GM19240 (cell line): ENCODE measurements around the gene DIPK1B.

Experiments
- DNase-seq: peaks from one replicate; pipeline ENCODE4 v3.0.0; 2011; ENCODE audit warnings: low spot score; ENCODE audit not compliant: insufficient read length

DIPK1B gene

DNA sequence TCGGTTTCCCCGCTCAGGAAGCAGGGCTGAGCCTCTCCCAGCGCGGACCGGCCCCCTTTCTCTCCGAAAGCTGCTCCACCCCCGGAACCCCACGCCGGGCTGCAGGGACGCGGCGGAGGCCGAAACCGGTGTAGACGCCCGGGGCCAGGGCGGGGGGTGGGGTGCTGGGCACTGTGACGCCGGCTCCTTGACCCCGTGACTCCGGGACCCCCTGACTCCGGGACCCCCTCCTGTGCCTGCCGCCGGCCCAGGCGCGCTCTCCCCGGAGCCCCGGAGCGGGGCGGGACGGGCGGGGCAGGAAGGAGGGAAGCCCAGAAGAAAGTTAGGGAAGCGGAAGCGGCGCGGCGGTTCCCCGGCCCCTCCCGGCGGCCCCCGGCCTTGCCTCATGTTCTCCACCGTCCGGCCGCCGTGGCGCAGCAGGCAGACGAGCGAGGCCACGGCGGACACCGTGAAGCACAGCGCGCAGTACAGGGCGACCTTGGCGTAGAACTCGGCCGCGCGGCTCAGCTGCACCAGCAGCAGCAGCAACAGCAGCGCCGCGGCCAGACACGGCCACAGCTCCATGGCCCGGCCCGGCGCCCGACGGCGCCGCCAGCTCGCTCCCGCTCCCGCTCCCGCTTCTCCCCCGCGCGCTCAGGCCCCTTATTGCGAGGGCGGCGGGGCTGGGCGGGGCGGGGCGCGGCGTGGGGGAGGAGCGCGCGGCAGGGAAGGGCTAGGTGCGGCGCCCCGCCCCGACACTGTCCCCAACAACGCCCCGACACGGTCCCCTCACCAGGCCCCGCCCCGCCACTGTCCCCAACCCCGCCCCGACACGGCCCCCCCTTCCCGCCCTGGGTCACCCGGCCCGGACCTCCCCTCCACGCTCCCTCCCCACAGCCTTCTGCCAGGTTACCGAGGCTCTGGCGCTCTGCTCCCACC lies 25.3 kb upstream of the DIPK1B start, which contains the start of gene AGPAT2:
AGPAT2 (minus strand) TSS at position 664 of the 918 bp plus-strand sequence; CDS start at position 564, 100 bp downstream.
- DNase-seq, result peak; percentile 80

DNA sequence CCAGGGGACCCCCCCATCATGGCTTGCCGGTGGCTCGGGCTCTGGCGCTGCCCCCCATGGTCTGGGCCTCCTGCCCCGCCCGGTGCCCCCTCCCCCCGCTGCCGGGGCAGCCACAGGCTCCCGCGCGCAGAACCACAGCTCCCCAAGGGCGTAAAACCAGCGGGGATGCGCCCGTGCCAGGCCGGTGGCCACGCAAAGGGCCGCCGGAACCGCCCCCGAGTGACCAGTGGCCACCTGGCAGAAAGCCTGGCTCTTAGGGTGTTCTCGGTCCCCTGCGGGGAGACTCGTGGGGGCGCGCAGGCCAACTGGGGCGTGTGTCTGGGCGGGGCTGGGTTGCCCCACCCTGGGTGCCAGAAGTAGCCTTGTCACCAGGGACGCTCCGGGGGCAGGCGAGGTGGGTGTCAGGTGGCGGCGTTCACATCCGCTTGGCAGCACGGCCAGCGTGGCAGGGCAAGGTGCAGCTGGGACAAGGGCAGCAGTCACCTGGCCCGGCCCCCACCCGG lies 24.6 kb upstream of the DIPK1B start:
- DNase-seq, result no peak

DNA sequence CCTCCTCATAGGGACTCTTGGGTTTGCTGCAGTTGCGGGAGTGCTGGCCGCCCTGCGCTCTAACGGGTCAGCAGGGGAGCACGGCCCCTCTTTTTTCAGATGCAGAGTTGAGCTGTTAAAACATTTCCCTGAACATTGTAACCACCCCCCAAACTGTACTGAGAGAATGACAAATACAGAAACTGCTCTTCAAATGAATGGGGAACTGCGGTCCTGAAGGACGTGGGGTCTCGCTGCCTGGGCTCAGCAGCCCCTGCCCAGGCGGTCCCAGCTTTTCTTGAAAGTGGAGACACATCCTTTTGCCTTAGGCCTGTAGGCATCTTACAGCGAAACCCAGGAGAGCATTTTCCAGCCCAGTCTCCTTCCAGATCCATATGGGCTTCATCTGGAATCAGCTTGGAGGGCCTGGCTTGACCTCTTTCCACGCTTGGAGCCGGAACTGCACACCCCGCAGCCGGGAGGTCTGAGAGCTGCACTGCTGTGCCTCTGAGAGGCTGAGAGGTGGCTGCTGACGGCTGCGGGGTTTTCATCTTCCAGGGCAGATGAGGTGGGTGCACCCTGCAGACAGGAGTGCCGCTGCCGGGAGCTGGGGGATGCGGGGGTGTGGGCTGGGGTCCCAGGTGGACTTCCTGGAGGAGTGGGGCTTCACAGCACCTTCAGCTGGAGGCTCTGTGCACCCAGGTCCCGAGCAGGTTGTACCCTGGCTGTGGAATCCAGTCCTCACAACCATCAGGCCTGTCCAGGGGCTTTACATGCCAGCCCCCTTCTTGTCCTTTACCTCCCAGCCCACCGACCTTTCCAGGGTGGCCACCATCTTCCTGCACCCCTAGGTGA lies 23.9 kb upstream of the DIPK1B start:
- no peak for DNase-seq

GRCh38 chr9:136689108-136689460 lies 23.3 kb upstream of the DIPK1B start:
- no peak for DNase-seq

DNA sequence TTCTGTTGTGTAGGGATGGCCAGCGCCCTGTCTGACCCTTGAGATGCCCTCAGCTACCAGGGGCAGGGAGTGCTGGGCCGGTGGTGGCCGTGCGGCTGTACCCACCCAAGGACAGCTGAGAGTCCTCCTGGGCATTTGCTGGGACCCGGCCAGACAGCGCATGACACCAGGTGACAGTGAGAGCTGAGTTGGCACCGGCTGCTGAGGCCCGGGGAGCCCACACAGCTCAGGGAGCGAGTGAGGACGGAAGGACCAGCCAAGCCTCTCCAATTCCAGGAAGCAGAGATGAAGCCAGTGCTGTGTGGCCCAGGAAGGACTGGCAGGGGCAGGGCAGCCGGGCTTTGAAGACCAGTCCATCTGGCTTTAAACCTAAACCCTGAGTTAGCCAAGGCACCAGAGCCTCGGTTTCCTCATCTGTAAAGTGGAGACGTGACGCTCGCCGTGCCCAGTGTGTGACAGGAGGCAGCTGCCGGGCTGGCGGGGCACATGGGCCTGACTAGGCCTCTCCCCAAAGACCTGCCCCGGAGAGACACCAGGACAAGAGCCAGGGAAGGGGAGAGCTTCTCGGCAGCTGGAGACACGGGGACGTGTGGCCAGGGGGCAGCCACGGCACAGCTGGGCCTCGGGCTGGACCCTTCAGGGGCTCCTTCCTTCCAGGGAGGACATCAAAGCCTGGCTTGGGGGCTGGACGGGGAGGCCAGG lies 22.1 kb upstream of the DIPK1B start:
- DNase-seq, result no peak

- DNase-seq, result no peak
Measured at GRCh38 chr9:136690806-136691261, 21.5 kb upstream of the DIPK1B start.

DNA sequence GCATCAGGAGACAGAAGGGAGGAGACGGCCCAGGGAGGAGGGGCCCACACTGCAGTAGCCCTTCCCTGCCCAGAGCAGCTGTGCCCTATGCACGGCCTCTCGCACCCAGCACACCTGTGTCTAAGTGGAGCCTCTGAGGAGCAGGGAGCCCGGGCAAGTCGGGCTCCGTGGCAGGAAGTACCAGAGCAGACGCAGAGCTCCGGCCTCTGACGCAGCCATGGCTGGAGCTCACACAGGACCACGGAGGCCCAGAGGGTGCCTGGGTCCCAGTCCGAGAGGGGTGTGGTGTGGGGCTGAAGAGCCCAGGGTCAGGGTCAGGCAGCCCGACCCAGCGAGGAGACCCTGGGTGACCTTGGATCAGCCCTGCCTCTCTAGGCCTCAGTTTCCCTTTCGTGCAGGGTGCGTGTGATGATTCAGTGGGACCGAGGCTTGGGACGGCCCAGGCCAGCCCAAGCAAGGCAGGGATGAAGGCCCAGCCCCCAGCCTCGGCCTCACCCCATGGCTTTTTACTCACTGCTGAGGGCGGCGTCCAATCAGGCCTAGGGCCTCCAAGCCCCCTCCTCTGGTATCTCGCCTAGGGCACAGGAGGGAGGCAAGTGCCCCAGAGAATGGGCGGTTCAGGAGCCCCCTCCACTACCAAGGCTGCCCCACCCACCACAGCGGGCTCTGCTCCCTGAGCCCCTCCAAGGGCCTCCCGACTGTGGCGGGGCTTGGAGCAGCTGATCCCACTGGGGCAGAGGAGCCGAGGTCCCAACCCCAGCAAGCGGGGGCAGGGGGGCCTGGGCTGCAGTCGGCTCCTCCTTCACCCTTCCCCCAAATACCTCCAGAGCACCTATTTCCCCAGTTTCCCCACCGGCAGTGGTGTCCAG lies 20.8 kb upstream of the DIPK1B start:
- DNase-seq, result no peak

GRCh38 chr9:136692185-136693134 lies 19.9 kb upstream of the DIPK1B start:
- DNase-seq, result no peak

DNA sequence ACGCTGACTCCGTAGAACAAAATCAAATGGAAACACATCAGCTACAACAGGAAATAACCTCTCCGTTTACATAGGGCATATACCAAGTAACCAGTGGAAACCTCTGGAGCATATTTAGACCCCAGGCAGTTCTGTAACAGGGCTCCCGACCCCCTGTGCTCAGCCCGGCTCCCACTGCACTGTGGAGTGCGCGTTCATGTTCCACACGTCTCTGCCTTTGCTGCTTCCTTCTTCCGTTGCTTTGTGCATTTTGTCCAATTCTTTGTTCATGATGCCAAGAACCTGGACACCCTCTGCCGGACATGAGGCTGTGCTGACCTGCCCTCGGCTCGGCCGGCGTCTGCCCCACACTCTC lies 19.3 kb upstream of the DIPK1B start:
- DNase-seq, result no peak

- no peak for DNase-seq
Measured at GRCh38 chr9:136693490-136694162, 18.7 kb upstream of the DIPK1B start.

- DNase-seq, result no peak
Measured at GRCh38 chr9:136694163-136694871, 18.1 kb upstream of the DIPK1B start.

GRCh38 chr9:136694872-136695247 lies 17.5 kb upstream of the DIPK1B start:
- DNase-seq, result no peak

DNA sequence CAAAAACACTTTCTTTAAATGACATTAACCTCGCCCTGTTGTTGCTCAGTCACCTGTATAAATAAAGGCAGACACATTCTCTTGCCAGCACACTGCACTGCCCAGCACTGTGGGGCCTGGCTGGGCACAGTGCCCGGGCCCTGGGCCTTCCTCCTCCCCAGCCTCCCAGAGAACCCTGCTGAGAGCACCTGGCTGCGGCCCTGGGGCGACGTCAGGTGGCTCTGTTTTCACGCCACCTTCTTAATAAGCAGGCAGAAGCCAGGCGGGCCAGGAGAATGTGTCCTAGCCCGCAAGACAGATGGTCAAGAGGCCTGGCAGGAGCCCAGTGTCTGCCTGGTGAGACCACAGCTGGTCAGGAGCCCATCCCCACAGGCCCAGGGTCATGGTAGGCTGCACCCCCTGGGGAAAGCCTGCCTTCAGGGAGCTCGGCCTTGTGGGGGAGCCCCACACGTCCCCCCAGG lies 16.9 kb upstream of the DIPK1B start:
- DNase-seq, result no peak

GRCh38 chr9:136695955-136696354 lies 16.4 kb upstream of the DIPK1B start:
- no peak for DNase-seq

DNA sequence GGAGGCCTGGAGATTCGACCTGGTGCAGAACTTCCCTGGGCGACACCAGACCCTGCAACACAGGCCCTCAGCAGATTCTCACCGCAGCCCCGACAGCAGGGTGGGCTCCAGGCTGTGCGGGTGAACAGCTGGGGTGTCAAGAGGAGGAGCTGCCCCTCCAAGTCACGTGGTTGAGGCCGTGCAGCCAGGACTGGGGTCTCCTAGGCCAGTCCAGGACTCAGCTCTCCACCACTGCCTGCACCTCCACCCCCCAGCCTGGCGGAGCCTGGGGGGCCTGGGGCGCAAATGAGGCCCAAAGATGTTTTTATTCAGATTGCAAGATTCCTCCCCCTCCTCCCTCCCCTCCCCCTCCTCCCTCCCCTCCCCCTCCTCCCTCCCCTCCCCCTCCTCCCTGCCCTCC lies 15.9 kb upstream of the DIPK1B start:
- no peak for DNase-seq

DNA sequence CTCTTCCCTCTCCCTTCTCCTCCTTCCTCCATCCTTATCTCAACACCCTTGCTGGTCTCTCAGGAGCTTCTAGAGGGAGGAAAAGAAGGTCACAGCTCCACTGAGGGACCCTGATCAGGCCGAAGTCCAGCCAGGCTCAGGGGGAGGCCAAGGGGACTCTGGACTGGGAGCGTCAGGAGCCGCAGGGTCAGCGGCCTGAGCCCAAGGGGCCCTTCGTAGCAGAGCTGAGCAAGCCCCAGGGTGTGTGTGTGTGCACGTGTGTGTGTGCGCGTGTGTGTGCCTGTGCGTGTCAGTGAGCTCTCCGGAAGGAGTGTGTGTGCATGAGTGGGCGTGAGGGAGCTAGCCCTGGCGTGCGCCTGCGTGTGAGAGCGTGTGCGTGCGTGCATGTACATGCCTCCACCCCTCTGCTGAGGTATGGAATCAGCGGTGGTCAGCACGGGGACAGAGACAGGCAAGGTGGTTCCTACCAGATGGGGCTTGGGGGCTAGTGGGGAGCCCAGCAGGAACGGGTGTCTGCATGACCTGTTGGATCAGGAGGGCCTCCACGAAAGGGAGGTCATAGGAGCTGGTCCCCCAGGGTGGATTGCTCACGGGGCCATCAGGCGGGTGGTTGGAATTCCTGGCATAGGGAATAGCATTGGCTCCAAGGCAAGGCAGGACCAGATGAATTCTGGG lies 15.1 kb upstream of the DIPK1B start:
- no peak for DNase-seq

GRCh38 chr9:136697821-136698526 lies 14.4 kb upstream of the DIPK1B start:
- no peak for DNase-seq
